Measurements from ENCODE around the gene GOT2. TPM values are rescaled to one million over a fixed set of nuclear protein-coding genes. Genes with fewer than 3 reads are reported as not detected.

GOT2 gene
- total RNA-seq (2022; extraction: Qiagen RNA extraction): 158 to 183 TPM (median 177 TPM) in 5 replicates

DNA sequence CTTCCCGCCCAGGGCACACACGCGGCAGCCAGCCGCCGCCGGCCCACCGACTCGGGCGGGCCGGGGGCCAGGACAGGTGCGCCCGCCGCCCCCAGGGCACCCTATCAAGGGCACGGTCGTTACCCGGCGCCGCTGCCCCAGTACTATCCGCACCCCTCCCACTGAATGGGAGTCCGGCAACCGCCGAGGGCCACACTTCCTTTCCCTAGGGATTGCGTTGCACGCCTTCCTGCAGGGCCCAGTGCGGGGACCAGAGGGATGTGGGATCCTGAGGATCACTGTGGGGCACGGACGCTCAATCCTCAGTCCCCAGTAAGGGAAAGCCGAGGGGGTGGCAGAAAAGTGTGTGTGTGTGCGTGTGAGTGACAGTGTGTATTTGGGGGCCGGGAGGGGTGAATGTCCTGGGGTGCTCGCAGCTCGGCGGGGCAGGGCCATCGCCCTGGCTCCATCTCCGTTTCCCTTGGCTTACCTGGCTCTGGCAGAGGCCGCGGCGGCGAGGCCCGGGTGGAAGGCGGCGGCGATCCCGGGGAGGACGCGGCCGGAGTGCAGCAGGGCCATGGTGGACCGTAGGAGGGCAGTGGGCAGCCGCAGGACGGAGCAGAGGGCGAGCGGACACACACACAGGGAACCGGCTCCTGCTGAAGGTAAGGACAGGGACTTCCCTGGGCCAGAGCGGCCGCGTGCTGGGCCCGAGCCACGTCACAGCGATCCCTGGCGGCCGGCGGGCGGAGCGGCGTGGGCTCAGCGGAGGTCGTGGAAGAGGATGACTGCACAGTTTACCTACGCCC, at the start of gene GOT2:
Gene GOT2, minus strand, starts transcription at position 646 of the 788 bp plus-strand sequence. Its CDS starts 88 bp downstream, at position 558.

DNA sequence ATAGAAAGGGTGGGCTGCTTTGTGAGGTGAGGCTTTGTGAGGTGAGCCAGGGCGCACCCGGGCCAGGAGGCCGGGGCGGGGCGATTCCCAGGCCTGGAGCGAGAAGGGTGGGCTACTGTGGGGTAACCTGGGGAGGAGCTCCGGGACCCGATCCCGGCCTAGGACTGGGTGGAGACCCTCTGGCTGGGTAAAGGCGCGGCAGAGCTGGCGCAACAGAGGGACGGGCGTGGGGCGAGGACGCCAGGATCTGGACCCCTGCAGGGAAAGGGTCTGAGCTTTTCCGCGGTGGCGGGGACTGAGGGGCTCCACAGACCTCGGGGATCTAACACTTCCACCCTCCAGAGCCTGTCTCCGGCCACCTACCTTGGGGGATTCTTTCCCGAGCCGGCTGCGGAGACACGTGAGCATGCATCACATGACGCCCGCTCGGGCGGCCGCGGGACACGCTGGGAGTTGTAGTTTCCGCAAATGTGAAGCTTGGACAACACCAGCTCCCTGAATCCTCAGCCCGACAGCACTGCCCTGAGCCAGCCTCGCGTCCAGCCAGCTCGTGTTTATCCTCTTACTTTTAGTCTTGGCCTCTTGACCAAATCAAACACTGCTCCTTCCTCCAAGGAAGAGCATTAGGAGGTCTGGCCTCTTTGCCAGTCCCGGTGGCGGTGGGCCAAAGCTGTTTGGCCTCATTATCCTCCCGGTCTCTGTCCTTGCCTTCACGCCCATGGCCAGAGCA, 49.6 kb downstream of the GOT2 start, which contains the start of gene SLC38A7:
Gene SLC38A7, minus strand, starts transcription at position 417 of the 730 bp plus-strand sequence. CDS start 4,644 bp downstream, outside the sequence.

Other genes with a start within 250 kb of the GOT2 start
- gene NDRG4, start 234.2 kb downstream of the GOT2 start, total RNA-seq (2022; extraction: Qiagen RNA extraction): 22.3 to 31.5 TPM (median 25.5 TPM) in 5 replicates
- gene SETD6, start 218.8 kb downstream of the GOT2 start, total RNA-seq (2022; extraction: Qiagen RNA extraction): 9.0 to 14.3 TPM (median 12.9 TPM) in 5 replicates
- 135 to 146 TPM (median 142 TPM) in 5 replicates for gene CNOT1, start 104.5 kb downstream of the GOT2 start, total RNA-seq (2022; extraction: Qiagen RNA extraction)
- 17.1 to 19.5 TPM (median 18.5 TPM) in 5 replicates for gene SLC38A7, start 49.5 kb downstream of the GOT2 start, total RNA-seq (2022; extraction: Qiagen RNA extraction)

Data from A549 treated with dexamethasone at 1 μM for 4 hours (cell line).